ENCODE data around the gene FBXO45.

DNA sequence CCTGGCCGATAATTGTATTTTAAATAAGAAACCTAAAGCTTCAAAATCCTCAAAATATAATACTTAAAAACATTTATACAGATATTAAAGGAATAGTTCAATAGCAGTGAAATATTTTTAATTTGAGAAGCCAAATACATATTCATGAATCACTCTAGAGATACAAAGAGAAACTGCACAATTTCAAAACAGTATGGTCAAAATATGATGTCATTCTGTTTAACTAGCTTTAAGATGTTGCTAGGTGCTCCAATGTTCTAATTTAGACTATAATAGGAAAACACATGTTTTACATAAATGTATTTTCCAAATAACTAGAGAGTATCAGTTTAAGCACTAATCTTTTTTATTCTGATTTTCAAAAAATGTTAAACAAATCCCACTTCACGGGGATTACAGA lies 60.8 kb downstream of the FBXO45 start:
- TF ChIP-seq EZH2 (IDR thresholded peaks at IDR 0.05; ENCODE audit: insufficient read depth, poor library complexity, severe bottlenecking) (no peak), EZH2phosphoT487 (IDR thresholded peaks at IDR 0.05; ENCODE audit: insufficient read depth, low read depth) (no peak)

Data from GM23248 (cell line).